ENCODE measurements around the gene ETV6. TPM values are rescaled to one million over a fixed set of nuclear protein-coding genes. Genes with fewer than 3 reads are reported as not detected.

The ETV6 gene
- total RNA-seq, 1 donor from 2014 or later = 33.4 TPM

DNA sequence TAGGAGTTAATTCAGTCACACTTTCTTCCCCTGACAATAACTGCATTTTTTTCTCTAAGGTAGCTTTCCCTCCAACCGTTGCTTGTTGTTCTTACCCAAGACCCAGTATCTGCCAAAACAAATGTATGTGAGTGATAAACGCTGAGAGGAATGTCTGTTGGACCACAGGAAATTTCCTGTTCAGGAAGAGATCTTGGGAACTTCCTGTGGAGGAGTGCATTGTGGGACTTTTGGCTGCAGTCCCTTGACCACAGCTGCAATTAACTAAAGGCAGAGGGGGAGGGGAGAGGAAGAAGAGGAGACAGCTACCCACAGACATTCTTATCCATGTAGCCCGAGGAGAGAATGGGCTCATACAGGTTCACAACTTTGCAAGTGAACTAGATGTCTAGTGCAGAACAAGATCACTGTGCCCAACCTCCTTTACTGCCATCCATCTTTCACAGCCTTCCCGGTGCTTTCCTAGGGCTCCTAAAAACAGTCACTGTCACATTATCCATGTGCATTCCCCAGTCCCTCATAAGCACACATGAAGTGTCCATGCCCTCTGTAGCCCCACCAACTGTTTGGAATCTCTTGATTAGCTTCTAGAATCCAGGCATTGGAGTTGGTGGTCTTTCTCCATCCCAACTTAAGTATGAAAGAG, 149.5 kb downstream of the ETV6 start:
- no peaks in the 10 kb centered on the region for H3K9me3 Mint-ChIP-seq (ENCODE audit: low read depth)
- H3K4me3 Mint-ChIP-seq (ENCODE audit: unreplicated experiment) = no peak overlapping the region
- H3K27ac Mint-ChIP-seq (ENCODE audit: unreplicated experiment) = peak overlapping the region; percentile 78
- TF ChIP-seq, protein P1, sequence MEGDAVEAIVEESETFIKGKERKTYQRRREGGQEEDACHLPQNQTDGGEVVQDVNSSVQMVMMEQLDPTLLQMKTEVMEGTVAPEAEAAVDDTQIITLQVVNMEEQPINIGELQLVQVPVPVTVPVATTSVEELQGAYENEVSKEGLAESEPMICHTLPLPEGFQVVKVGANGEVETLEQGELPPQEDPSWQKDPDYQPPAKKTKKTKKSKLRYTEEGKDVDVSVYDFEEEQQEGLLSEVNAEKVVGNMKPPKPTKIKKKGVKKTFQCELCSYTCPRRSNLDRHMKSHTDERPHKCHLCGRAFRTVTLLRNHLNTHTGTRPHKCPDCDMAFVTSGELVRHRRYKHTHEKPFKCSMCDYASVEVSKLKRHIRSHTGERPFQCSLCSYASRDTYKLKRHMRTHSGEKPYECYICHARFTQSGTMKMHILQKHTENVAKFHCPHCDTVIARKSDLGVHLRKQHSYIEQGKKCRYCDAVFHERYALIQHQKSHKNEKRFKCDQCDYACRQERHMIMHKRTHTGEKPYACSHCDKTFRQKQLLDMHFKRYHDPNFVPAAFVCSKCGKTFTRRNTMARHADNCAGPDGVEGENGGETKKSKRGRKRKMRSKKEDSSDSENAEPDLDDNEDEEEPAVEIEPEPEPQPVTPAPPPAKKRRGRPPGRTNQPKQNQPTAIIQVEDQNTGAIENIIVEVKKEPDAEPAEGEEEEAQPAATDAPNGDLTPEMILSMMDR (IDR thresholded peaks at IDR 0.05) = no peak
- H3K36me3 Mint-ChIP-seq (ENCODE audit: low read depth) = no peaks in the 10 kb centered on the region
- no peak for DNase-seq (ENCODE audit: low spot score)
- H3K4me1 Mint-ChIP-seq (ENCODE audit: low read depth) = peaks cover 55% of the 10 kb centered on the region
- no peaks in the 10 kb centered on the region for H3K27me3 Mint-ChIP-seq (ENCODE audit: low read depth)

DNA sequence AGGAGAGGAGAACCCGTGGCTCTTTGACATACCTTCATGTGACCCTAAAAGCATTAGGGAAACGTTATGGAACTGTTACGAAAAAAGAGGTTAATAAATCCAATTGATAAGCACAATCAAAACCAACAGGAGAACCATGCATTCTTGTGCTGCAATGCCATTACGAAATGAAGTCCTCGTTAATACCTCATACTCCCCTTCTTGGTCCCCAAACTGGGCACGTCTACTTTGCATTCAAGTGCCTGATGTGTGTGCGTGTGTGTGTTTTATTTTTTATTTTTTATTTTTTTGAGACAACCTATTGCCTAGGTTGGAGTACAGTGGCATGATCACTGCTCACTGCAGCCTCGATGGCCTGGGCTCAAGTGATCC, 150.0 kb downstream of the ETV6 start:
- Mint-ChIP-seq H3K36me3 (ENCODE audit: low read depth) (peaks cover 1% of the 10 kb centered on the region), H3K27me3 (ENCODE audit: low read depth) (no peaks in the 10 kb centered on the region), H3K27ac (ENCODE audit: unreplicated experiment) (no peak overlapping the region), H3K4me1 (ENCODE audit: low read depth) (peaks cover 50% of the 10 kb centered on the region), H3K9me3 (ENCODE audit: low read depth) (no peaks in the 10 kb centered on the region), H3K4me3 (ENCODE audit: unreplicated experiment) (no peak overlapping the region)
- TF ChIP-seq, protein P1 (IDR thresholded peaks at IDR 0.05) = no peak
- no peak for DNase-seq (ENCODE audit: low spot score)

DNA sequence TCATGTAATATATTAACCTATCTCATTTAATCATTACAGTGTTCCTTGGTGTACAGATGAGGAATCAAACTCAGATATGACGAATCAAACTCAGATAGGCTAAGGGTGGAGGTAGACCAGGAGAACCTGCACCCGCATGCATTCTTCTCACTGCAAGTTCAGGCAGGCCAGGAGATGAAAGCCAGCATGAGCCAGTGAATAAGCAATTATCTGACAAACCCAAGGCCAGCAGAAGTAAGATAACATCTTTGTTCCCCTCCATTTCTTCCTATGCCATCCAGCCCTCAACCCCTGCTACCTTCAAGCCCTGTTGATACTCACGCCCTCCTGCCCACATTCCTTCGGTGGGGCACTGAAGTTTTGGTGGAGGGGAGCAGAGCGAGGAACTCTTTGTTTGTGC, 152.2 kb downstream of the ETV6 start:
- H3K4me3 Mint-ChIP-seq (ENCODE audit: unreplicated experiment) = no peak overlapping the region
- TF ChIP-seq, protein P1 (IDR thresholded peaks at IDR 0.05) = no peak
- no peaks in the 10 kb centered on the region for H3K9me3 Mint-ChIP-seq (ENCODE audit: low read depth)
- peaks cover 6% of the 10 kb centered on the region for H3K36me3 Mint-ChIP-seq (ENCODE audit: low read depth)
- no peak for DNase-seq (ENCODE audit: low spot score)
- H3K27me3 Mint-ChIP-seq (ENCODE audit: low read depth) = no peaks in the 10 kb centered on the region
- H3K27ac Mint-ChIP-seq (ENCODE audit: unreplicated experiment) = peak overlapping the region; percentile 13
- peaks cover 29% of the 10 kb centered on the region for H3K4me1 Mint-ChIP-seq (ENCODE audit: low read depth)

DNA sequence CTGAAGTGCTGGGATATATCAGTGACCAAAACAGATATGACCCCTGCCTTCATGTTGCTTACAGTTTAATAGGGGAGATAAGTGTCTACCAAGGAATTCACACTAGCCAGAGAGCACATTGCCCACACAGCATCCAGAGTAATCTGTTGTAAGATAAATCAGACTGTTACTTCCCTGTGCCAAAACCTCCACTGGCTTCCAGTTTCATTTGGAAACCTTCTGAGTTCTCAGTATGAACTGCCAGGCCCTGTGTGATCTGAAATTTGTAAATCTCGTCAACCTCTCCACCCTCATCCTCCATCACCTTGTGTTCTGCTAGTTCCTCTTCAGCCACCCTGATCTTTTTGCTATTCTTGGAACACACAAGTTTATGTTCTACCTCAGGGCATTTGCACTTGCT, 154.7 kb downstream of the ETV6 start:
- no peak overlapping the region for H3K27ac Mint-ChIP-seq (ENCODE audit: unreplicated experiment)
- peaks cover 4% of the 10 kb centered on the region for H3K4me1 Mint-ChIP-seq (ENCODE audit: low read depth)
- H3K36me3 Mint-ChIP-seq (ENCODE audit: low read depth) = peaks cover 8% of the 10 kb centered on the region
- H3K9me3 Mint-ChIP-seq (ENCODE audit: low read depth) = no peaks in the 10 kb centered on the region
- H3K27me3 Mint-ChIP-seq (ENCODE audit: low read depth) = no peaks in the 10 kb centered on the region
- no peak overlapping the region for H3K4me3 Mint-ChIP-seq (ENCODE audit: unreplicated experiment)
- TF ChIP-seq, protein P1 (IDR thresholded peaks at IDR 0.05) = no peak
- no peak for DNase-seq (ENCODE audit: low spot score)

DNA sequence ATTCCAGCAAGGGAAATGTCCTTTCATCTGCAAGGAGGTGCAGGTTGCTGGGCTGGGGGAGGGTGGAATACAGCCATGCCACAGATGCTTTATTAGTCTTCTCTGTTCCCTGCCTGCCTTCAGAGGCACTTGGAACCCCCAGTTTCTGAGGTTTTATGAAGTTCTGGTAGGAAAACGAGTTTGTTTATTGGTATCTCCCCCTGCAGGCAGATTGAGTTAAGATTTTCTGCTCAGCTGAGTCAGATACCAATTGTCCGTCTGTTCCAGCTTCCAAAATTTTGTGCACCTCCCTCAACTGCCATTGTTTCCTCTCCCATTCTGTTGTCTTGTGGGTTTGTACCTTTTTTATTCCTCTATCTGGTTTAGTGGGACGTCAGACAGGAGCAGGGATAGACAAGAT, 155.6 kb downstream of the ETV6 start:
- H3K27ac Mint-ChIP-seq (ENCODE audit: unreplicated experiment) = no peak overlapping the region
- H3K9me3 Mint-ChIP-seq (ENCODE audit: low read depth) = no peaks in the 10 kb centered on the region
- peaks cover 8% of the 10 kb centered on the region for H3K36me3 Mint-ChIP-seq (ENCODE audit: low read depth)
- H3K4me3 Mint-ChIP-seq (ENCODE audit: unreplicated experiment) = no peak overlapping the region
- no peak for DNase-seq (ENCODE audit: low spot score)
- no peaks in the 10 kb centered on the region for H3K4me1 Mint-ChIP-seq (ENCODE audit: low read depth)
- TF ChIP-seq, protein P1 (IDR thresholded peaks at IDR 0.05) = peak; percentile 48
- no peaks in the 10 kb centered on the region for H3K27me3 Mint-ChIP-seq (ENCODE audit: low read depth)
